NCI-H226 (cell line): ENCODE measurements around the gene CELF5.
"Not testable (repeated sequence)": the region's sequence is repeated elsewhere in the genome, so short reads cannot be mapped to it uniquely, and the experiment has no call there.

Source experiments
- DNase-seq: peaks from one replicate; pipeline ENCODE4 v3.0.0-alpha.2; 2015

CELF5 gene

GRCh38 chr19:3190921-3191805 lies 33.3 kb upstream of the CELF5 start:
- no peak for DNase-seq

DNA sequence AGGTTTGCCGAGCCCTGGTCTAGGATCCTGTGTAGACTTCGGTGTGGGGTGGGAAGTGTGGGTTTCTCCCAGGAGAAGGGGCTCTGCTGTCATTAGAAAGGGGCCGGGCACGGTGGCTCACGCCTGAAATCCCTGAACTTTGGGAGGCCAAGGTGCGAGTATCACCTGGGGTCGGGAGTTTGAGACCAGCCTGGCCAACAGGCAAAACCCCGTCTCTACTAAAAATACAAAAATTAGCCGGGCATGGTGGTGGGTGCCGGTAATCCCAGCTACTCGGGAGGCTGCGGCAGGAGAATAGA lies 32.7 kb upstream of the CELF5 start:
- DNase-seq, result not testable (repeated sequence)

GRCh38 chr19:3192228-3192635 lies 32.2 kb upstream of the CELF5 start:
- DNase-seq, result no peak

- no peak for DNase-seq
Measured at GRCh38 chr19:3192684-3193083, 31.8 kb upstream of the CELF5 start.

DNA sequence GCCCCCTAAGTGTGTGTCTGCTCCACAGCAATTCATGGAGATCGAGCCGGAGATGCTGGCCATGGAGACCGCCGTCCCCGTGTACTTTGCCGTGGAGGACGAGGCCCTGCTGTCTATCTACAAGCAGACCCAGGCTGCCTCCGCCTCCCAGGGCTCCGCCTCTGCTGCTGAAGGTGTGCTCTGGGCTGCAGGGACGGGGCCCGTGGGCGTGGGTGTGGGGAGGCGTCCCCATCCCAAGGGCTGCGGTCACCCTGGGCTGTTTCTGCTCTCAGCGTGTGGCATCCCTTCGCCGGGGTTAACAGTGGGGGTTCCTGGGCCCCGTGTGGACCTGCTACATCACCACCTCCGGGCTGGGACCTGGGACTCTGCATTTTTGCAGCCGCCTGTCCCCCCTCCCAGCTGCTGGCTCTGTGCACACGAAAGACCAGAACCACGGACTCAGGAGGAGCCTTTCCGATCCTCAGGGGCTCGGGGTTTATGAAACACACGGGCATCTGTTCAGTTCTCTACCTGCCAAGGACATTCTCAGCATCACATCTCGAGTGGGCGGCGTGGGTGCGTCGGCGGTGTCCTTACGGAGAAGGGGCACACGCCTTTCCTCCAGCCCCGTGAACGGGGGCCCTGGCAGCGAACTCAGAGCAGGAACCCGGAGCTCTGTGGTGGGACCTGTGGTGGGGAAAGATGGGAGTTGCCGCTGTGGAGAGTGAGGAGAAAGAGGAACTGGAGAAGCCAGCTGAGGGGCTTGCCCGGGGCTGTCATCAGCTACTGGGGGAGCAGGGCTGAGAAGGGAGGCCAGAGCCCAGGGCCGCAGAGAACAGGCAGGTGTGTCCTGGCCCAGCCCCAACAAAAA lies 31.0 kb upstream of the CELF5 start:
- no peak for DNase-seq

DNA sequence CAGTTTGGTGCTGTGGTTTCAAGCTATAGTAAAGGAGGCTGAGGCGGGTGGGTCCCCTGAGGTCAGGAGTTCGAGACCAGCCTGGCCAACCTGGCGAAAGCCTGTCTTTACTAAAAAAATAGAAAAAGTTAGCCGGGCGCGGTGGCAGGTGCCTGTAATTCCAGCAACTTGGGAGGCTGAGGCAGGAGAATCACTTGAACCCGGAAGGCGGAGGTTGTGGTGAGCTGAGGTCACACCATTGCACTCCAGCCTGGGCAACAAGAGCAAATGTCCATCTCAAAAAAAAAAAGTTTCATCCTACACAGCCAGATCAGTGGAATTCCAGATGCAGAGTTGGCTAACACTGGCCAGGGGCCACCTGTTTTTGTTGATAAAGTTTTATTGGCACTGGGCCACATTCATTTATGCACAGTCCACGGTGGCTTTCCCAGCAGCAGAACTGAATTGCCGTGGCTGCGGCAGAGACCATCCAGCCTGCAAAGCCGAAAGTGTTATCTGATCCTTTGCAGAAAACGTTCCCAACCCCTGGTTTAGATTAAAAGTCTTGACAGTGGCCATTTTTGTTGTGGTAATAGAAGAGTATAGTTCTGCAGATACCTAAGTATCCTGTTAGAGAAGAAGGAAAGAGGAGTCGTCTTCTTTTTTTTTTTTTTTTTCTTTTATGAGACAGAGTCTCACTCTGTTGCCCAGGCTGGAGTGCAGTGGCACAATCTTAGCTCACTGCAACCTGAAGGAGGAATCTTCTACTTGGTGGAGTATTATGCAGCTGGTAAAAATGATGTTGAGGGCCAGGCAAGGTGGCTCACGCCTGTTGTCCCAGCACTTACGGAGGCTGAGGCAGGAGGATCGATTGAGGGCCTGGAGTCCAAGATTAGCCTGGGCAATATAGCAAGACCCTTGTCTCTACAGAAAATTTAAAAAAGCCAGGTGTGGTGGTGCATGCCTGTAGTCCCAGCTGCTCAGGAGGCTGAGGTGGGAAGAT lies 30.1 kb upstream of the CELF5 start:
- DNase-seq, result no peak

DNA sequence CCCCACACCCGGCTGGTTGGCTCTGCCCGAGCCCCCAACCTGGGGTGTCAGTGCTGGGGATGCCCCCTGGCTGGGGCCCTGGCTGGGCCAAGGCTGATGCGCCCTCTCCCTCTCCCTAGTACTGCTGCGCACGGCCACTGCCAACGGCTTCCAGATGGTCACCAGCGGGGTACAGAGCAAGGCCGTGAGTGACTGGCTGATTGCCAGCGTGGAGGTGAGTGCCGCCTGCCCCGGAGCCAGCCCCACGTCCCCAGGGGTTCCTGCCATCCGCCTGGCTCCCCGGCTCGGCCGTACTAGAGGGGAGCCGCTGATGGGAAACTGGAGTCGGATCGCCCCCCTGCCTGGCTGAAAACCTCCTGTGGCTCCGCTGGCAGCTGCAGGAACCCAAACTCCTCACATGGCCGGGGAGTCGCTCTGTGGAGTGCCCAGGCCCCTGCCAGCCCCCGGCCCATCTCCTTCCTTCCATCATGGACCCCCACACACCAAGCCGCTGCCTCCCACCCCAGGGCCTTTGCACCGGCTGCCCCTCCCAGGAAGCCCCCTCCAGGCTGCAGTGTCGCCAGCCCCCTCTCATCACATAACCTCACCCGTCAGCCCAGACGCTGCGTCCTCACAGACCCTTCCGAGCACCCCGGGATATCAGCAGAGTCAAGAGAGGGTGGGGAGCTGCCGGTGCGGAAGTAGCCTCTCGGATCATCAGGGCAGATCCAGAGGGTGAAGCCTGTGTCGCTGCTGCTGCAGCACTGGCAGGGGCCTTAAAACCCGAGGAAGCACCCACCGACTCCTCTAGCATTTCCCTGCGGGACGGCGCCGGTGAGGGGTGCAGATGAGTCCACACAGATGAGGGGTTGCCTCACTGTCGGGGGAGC lies 28.2 kb upstream of the CELF5 start:
- no peak for DNase-seq

DNA sequence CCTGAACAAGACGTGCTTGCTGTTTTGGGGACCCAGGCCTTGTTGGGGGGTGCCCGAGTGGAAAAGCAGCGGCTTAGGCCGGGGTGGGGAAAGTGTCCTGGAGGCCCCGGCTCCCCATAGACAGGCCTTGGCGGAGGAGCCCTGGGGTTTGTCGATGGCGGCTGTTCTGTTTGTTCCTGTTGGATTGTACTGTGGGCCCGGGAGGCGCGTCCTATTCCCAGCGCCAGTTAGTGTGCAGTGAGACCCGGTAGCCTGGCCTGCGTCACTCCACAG lies 27.6 kb upstream of the CELF5 start:
- no peak for DNase-seq

GRCh38 chr19:3198901-3199700 lies 25.4 kb upstream of the CELF5 start:
- no peak for DNase-seq

- no peak for DNase-seq
Measured at GRCh38 chr19:3201072-3201700, 23.3 kb upstream of the CELF5 start.

GRCh38 chr19:3201911-3202310 lies 22.6 kb upstream of the CELF5 start:
- DNase-seq, result no peak

DNA sequence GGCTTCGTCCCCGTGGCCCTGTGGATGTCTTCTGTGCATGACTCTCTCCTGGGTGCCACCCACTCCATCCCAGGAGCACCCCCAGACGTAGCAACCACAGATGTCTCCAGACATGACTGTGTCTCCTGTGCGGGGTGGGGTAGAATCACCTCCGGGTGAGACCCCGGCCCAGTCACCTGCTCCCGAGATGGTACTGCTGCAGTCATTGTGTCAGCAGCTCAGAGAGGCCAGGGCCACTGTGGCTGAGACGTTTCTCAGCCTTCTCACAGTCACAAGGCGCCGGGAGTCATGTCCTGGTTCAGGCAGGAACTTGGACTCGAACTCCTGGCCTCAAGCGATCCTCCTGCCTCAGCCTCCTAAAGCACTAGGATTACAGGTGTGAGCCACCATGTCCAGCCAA lies 22.1 kb upstream of the CELF5 start:
- DNase-seq, result no peak

DNA sequence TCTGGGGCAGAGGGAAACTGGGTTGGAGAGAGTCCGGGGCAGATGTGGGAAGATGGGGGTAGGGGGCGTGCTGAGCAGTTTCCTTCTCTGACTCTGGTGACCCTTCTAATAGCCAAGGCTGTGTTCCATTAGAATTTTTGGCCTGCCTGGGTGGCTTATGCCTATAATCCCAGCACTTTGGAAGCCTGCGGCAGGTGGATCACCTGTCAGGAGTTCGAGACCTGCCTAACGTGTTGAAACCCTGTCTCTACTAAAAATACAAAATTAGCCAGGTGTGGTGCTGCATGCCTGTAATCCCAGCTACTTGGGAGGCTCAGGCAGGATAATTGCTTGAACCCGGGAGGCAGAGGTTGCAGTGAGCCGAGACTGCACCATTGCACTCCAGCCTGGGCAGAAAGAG lies 21.6 kb upstream of the CELF5 start:
- DNase-seq, result not testable (repeated sequence)

DNA sequence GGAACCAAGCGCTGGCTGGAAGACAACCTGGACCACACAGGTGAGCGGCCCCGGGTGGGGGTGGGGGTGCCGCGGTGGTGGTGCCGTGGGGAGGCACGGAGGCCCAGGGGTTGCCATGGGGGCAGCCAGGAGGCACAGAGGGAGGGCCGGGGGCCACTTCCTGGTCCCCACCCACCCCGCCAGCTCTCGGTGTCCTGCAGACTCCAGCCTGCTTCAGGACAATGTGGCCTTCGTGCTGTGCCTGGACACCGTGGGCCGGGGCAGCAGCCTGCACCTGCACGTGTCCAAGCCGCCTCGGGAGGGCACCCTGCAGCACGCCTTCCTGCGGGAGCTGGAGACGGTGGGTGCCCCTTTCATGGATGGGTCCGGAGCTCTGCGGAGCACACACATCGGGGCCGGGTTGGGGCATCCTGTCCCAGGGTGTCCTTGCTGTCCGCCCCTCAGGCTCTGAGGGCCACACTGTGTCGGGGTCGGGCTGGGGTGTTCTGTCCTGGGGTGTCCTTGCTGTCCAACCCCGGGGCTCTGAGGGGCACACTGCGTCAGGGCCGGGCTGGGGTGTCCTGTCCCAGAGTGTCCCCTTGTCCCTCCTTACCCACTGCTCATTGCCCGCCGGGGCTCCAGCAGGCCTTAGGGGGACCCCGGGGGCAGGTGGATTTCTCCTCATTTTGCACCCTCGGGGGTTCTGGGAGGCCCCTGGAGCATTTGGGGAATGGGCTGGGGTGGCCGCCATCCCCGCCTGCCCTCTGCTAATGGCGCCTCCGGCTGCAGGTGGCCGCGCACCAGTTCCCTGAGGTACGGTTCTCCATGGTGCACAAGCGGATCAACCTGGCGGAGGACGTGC lies 20.4 kb upstream of the CELF5 start:
- DNase-seq, result no peak

DNA sequence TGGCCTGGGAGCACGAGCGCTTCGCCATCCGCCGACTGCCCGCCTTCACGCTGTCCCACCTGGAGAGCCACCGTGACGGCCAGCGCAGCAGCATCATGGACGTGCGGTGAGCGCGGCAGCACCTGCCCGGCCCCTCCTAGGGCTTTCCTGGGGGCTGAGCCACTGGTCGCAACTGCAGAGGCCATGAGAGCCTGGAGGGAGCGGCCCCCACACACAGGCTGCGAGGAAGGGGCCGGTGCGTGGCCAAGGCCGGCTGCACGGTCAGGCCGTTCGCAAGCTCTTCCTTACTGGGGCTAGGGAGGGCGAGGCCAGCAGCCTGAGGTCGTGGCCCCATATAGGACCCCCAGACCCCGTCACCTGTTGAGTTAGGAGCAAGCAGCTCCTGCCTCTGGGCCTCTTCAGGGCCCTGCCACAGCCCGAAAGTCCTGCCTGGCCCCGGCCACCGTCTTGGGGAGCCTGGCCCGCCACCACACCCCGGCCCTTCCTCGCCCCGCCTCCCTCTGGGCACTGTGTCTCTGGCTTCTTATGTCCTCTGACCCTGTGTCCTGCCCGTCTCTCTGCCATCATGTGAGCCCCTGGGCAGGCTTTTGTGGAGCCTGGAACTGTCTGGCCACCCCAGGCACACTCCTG lies 19.7 kb upstream of the CELF5 start:
- no peak for DNase-seq

DNA sequence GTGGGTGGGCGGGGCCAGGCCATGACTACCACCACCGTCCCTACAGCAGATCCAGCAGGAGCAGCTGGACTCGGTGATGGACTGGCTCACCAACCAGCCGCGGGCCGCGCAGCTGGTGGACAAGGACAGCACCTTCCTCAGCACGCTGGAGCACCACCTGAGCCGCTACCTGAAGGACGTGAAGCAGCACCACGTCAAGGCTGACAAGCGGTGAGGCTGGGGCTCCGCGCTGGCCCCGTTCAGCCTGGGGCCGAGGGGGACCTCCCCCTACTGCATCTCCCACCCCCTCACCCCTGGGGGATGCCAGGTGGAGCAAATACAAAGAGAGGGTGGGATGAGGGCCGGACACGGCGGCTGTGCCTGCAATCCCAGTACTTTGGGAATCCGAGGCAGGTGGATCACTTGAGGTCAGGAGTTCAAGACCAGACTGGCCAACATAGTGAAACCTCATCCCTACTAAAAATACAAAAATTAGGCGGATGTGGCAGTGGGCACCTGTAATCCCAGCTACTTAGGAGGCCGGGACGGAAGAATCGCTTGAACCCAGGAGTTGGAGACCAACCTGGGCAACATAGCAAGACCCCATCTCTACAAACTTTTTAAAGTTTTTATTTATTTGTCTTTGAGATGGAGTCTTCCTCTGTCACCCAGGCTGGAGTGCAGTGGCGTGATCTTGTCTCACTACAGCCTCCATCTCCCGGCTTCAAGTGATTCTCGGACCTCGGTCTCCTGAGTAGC lies 18.1 kb upstream of the CELF5 start:
- DNase-seq, result no peak

DNA sequence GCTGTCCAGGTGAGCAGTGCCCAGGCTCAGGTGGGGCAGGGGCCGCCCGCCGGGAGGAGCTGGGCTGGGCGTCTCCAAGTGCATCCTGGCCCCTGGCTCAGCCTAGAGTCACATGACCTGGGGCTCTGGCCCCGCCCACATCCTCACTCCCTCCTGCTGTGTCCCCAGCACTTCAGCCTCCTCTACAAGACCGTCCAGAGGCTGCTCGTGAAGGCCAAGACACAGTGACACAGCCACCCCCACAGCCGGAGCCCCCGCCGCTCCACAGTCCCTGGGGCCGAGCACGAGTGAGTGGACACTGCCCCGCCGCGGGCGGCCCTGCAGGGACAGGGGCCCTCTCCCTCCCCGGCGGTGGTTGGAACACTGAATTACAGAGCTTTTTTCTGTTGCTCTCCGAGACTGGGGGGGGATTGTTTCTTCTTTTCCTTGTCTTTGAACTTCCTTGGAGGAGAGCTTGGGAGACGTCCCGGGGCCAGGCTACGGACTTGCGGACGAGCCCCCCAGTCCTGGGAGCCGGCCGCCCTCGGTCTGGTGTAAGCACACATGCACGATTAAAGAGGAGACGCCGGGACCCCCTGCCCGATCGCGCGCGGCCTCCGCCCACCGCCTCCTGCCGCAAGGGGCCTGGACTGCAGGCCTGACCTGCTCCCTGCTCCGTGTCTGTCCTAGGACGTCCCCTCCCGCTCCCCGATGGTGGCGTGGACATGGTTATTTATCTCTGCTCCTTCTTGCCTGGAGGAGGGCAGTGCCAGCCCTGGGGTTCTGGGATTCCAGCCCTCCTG lies 16.8 kb upstream of the CELF5 start:
- DNase-seq, result no peak
